K562 (cell line): ENCODE measurements around the gene PCNX2. TPM values are rescaled to one million over a fixed set of nuclear protein-coding genes. Genes with fewer than 3 reads are reported as not detected.

ENCODE experiments used
- ARID1B ChIP-seq: fragments of 450-650 bp; IDR thresholded peaks from 2 replicates; pipeline ENCODE4 v1.6.1; 2016; ENCODE audit warnings: antibody characterized with exemption, mild to moderate bottlenecking, inconsistent platforms
- CBFA2T2 ChIP-seq: fragments of 450-650 bp; conservative IDR thresholded peaks from 2 replicates; pipeline ENCODE4 v1.6.1; 2017; ENCODE audit warnings: mild to moderate bottlenecking
- CEBPB ChIP-seq: fragments of 450-650 bp; IDR thresholded peaks from 2 replicates; pipeline ENCODE4 v1.6.1; 2016; ENCODE audit warnings: missing genetic modification characterization, missing compliant biosample characterization
- DIDO1 ChIP-seq: fragments of 450-650 bp; IDR thresholded peaks from 2 replicates; pipeline ENCODE4 v1.6.1; 2016; ENCODE audit warnings: low read depth, missing biosample characterization, missing genetic modification characterization
- ELF2 ChIP-seq: fragments of 250-450 bp; sonication (Bioruptor Pico); IDR thresholded peaks from 2 replicates; pipeline ENCODE4 v1.5.0; 2021; ENCODE audit warnings: mild to moderate bottlenecking
- FOSL1 ChIP-seq: fragments of 200-800 bp; sonication (Bioruptor generic); conservative IDR thresholded peaks from 2 replicates; pipeline ENCODE4 v1.6.1; 2016; ENCODE audit warnings: missing genetic modification characterization, missing compliant biosample characterization
- KLF6 ChIP-seq: fragments of 250-450 bp; sonication (Bioruptor Pico); IDR thresholded peaks from 2 replicates; pipeline ENCODE4 v1.4.0; 2020; ENCODE audit warnings: mild to moderate bottlenecking, moderate library complexity, borderline replicate concordance
- MAFK ChIP-seq: IDR thresholded peaks from 2 replicates; pipeline ENCODE4 v1.6.1; 2011; ENCODE audit warnings: low read length, improper control_type of control experiment
- MLLT1 ChIP-seq, 2 experiments: fragments of 450-650 bp; IDR thresholded peaks; 2 replicates each; pipeline ENCODE4 v1.6.1; 2016
- NEUROD1 ChIP-seq: fragments of 150-350 bp; IDR thresholded peaks from 2 replicates; pipeline ENCODE4 v1.6.1; 2014; ENCODE audit warnings: borderline replicate concordance, low read length, low read depth; ENCODE audit not compliant: partially characterized antibody
- NR2F6 ChIP-seq: fragments of 450-650 bp; formaldehyde crosslinking; IDR thresholded peaks from 2 replicates; pipeline ENCODE4 v1.4.0; 2020; ENCODE audit warnings: mild to moderate bottlenecking
- NR4A1 ChIP-seq, 2 experiments: fragments of 250-450 bp in 1 of 2; fragments of 450-650 bp in 1 of 2; sonication (Bioruptor Pico) in 1 of 2; IDR thresholded peaks; 2 replicates each; pipeline versions ENCODE4 v1.4.0 to v1.6.1; 2016 to 2020; ENCODE audit warnings: mild to moderate bottlenecking in 2 of 2, missing compliant biosample characterization in 1 of 2, missing genetic modification characterization in 1 of 2, moderate library complexity in 1 of 2
- NRF1 ChIP-seq, 2 experiments: fragments of 450-650 bp; IDR thresholded peaks in 1 of 2; conservative IDR thresholded peaks in 1 of 2; 2 replicates each; pipeline ENCODE4 v1.6.1; 2014; ENCODE audit warnings: mild to moderate bottlenecking in 2 of 2
- RBFOX2 ChIP-seq: fragments of 200-400 bp; formaldehyde crosslinking; IDR thresholded peaks from 2 replicates; pipeline ENCODE4 v1.6.1; 2017; ENCODE audit warnings: low read depth, mild to moderate bottlenecking, low read length, moderate library complexity
- TARDBP ChIP-seq: fragments of 450-650 bp; IDR thresholded peaks from 2 replicates; pipeline ENCODE4 v1.6.1; 2016
- TFAP4 ChIP-seq: sonication (generic); formaldehyde crosslinking; IDR thresholded peaks from 2 replicates; pipeline ENCODE4 v1.8.0; 2022; ENCODE audit warnings: missing genetic modification reagents, mild to moderate bottlenecking, moderate library complexity, borderline replicate concordance
- ZBTB11 ChIP-seq, 3 experiments: fragments of 200-800 bp in 1 of 3; fragments of 250-450 bp in 1 of 3; fragments of 450-650 bp in 1 of 3; sonication (Bioruptor Pico) in 1 of 3; sonication (Bioruptor generic) in 1 of 3; formaldehyde crosslinking in 1 of 3; IDR thresholded peaks; 2 replicates each; pipeline versions ENCODE4 v1.6.1 to v1.8.0; 2016 to 2022; ENCODE audit warnings: mild to moderate bottlenecking in 2 of 3, missing genetic modification characterization in 2 of 3, missing compliant biosample characterization in 1 of 3, moderate library complexity in 1 of 3
- ZBTB12 ChIP-seq: fragments of 250-450 bp; sonication (Bioruptor Pico); IDR thresholded peaks from 2 replicates; pipeline ENCODE4 v1.4.0; 2020
- ZNF23 ChIP-seq: fragments of 250-450 bp; sonication (Bioruptor Pico); IDR thresholded peaks from 2 replicates; pipeline ENCODE4 v1.4.0; 2020; ENCODE audit warnings: mild to moderate bottlenecking
- ZNF589 ChIP-seq: fragments of 200-800 bp; sonication (Bioruptor generic); IDR thresholded peaks from 2 replicates; pipeline ENCODE4 v1.6.1; 2016; ENCODE audit warnings: low read depth, missing genetic modification characterization, missing compliant biosample characterization
- polyA plus RNA-seq, 8 experiments: library from polyadenylated mRNA; depleted of rRNA in 4 of 8; stranded (reverse) in 5 of 8; unstranded in 3 of 8; fragments of >200 nt; fragmentation: Nextera tagmentation in 2 of 8; fragmentation: Illumina TruSeq in 1 of 8; extraction: Ambion mirVana in 2 of 8; extraction: Trizol in 1 of 8; gene quantifications; 2 replicates each; pipeline versions ENCODE4 v1.2.1 to v1.2.3, GENCODE V29; 2011 to 2014; ENCODE audit warnings: inconsistent platforms in 1 of 8, missing spikeins in 1 of 8
- total RNA-seq, 7 experiments: library from RNA; depleted of rRNA in 6 of 7; stranded (reverse); fragments of >200 nt in 6 of 7; fragmentation: Illumina TruSeq in 2 of 7; extraction: Trizol in 2 of 7; gene quantifications; 2 replicates each; pipeline versions ENCODE4 v1.2.1 to v1.2.3, GENCODE V29; 2011 to 2021; ENCODE audit warnings: low replicate concordance in 1 of 7

Gene PCNX2
- total and polyA plus RNA-seq, 9 of the 15 experiments (the other 6 are each of a cell fraction or from before 2014, with no cell fraction given): 0.07 to 0.33 TPM; not detected in 7

GRCh38 chr1:233113009-233113879, 182.3 kb downstream of the PCNX2 start (continued):
- peak in 1 of 2 experiments; percentile 93; a peak in 2 of 4 replicates for TF ChIP-seq MLLT1 (IDR thresholded peaks at IDR 0.05)
- peak; percentile 64 for TF ChIP-seq NEUROD1
- peak; percentile 33 to 40; a peak in 1 of 4 replicates for TF ChIP-seq NRF1 (conservative IDR thresholded peaks at IDR 0.05 in 1 of 2, IDR thresholded peaks at IDR 0.05 in 1 of 2)
- TF ChIP-seq ZBTB11 (CRISPR knock-in tag; IDR thresholded peaks at IDR 0.05): peak in 1 of 3 experiments; percentile 53; a peak in 2 of 6 replicates
- peak; percentile 20; the same call in 1 of the 2 replicates for TF ChIP-seq MAFK
- no peak; the same call in 1 of the 2 replicates for TF ChIP-seq CBFA2T2
- TF ChIP-seq ZNF589 (CRISPR knock-in tag): peak; percentile 62; the same call in 1 of the 2 replicates
- TF ChIP-seq KLF6 (CRISPR knock-in tag): no peak
- peak; percentile 78 for TF ChIP-seq ZBTB12
- TF ChIP-seq NR4A1 (CRISPR knock-in tag; IDR thresholded peaks at IDR 0.05): no peak
- no peak for TF ChIP-seq NR4A1 (tag; IDR thresholded peaks at IDR 0.05)
- TF ChIP-seq RBFOX2: no peak
- peak; percentile 27; the same call in 1 of the 2 replicates for TF ChIP-seq TFAP4 (CRISPR knock-in tag)
- peak; percentile 87 for TF ChIP-seq ARID1B
- no peak for TF ChIP-seq DIDO1 (tag)
- 0 out of 2 replicates have a peak, but pooled peaks have one; percentile 54 for TF ChIP-seq ELF2 (CRISPR knock-in tag)
- TF ChIP-seq FOSL1: peak; percentile 96
- no peak for TF ChIP-seq NR2F6 (CRISPR knock-in tag)
- TF ChIP-seq CEBPB: peak; percentile 99
- no peak for TF ChIP-seq ZNF23 (CRISPR knock-in tag)
- 0 out of 2 replicates have a peak, but pooled peaks have one; percentile 45 for TF ChIP-seq TARDBP
